Neural progenitor cell (in vitro differentiated cells): Measurements from ENCODE around the gene IQSEC3. TPM values are rescaled to one million over a fixed set of nuclear protein-coding genes. Genes with fewer than 3 reads are reported as not detected.

ENCODE experiments used
- DNase-seq: peaks from one replicate; pipeline ENCODE4 v3.0.0-alpha.2; 2016; ENCODE audit warnings: low spot score
- H2AFZ ChIP-seq: fragments of 200-600 bp; sonication (generic); replicated peaks from 2 replicates; pipeline ENCODE4 v1.6.1; 2016; ENCODE audit warnings: antibody characterized with exemption
- H3F3A ChIP-seq: fragments of 200-600 bp; sonication (generic); 2 replicates; pipeline ENCODE4 v1.6.1; 2016; ENCODE audit warnings: antibody characterized with exemption, low read depth
- H3K27ac ChIP-seq: fragments of 200-600 bp; sonication (generic); 2 replicates; pipeline ENCODE4 v1.5.1; 2016; ENCODE audit warnings: mild to moderate bottlenecking
- H3K27me3 ChIP-seq: fragments of 200-600 bp; sonication (generic); 2 replicates; pipeline ENCODE4 v1.6.1; 2016; ENCODE audit warnings: mild to moderate bottlenecking, moderate library complexity
- H3K36me3 ChIP-seq: fragments of 200-600 bp; sonication (generic); 2 replicates; pipeline ENCODE4 v1.5.1; 2016
- H3K4me1 ChIP-seq: fragments of 200-600 bp; sonication (generic); 2 replicates; pipeline ENCODE4 v1.6.1; 2016; ENCODE audit warnings: mixed run types
- H3K4me2 ChIP-seq: fragments of 200-600 bp; sonication (generic); 2 replicates; pipeline ENCODE4 v1.6.1; 2016
- H3K4me3 ChIP-seq: fragments of 200-600 bp; sonication (generic); 2 replicates; pipeline ENCODE4 v1.5.1; 2016
- H3K79me2 ChIP-seq: fragments of 200-600 bp; sonication (generic); 2 replicates; pipeline ENCODE4 v1.6.1; 2016; ENCODE audit warnings: low read depth
- H3K9ac ChIP-seq: fragments of 200-600 bp; sonication (generic); 2 replicates; pipeline ENCODE4 v1.6.1; 2016
- H3K9me3 ChIP-seq: fragments of 200-600 bp; sonication (generic); 2 replicates; pipeline ENCODE4 v1.5.1; 2016; ENCODE audit warnings: low read depth
- H4K20me1 ChIP-seq: fragments of 200-600 bp; sonication (generic); 2 replicates; pipeline ENCODE4 v1.6.1; 2016; ENCODE audit warnings: low read depth
- H3K27ac Mint-ChIP-seq: 3 replicates; pipeline ENCODE4 v1.8.0; 2021; ENCODE audit warnings: mixed read lengths
- H3K27me3 Mint-ChIP-seq: 2 replicates; pipeline ENCODE4 v1.8.0; 2022; ENCODE audit warnings: low read depth, mild to moderate bottlenecking, inconsistent platforms, moderate library complexity, mixed read lengths; ENCODE audit not compliant: insufficient read depth
- H3K36me3 Mint-ChIP-seq: 3 replicates; pipeline ENCODE4 v1.8.0; 2021; ENCODE audit warnings: mixed read lengths
- H3K4me1 Mint-ChIP-seq: 3 replicates; pipeline ENCODE4 v1.8.0; 2021; ENCODE audit warnings: mixed read lengths
- H3K4me3 Mint-ChIP-seq: 3 replicates; pipeline ENCODE4 v1.8.0; 2021; ENCODE audit warnings: mild to moderate bottlenecking, moderate library complexity, mixed read lengths
- H3K9me3 Mint-ChIP-seq: 3 replicates; pipeline ENCODE4 v1.8.0; 2020; ENCODE audit warnings: mixed read lengths
- EZH2 ChIP-seq: fragments of 200-600 bp; sonication (generic); IDR thresholded peaks from 2 replicates; pipeline ENCODE4 v1.6.1; 2017; ENCODE audit warnings: antibody characterized with exemption, mild to moderate bottlenecking, moderate library complexity
- EZH2phosphoT487 ChIP-seq: fragments of 200-600 bp; sonication (generic); IDR thresholded peaks from 2 replicates; pipeline ENCODE4 v1.6.1; 2017; ENCODE audit warnings: antibody characterized with exemption
- total RNA-seq: library from RNA; depleted of rRNA; stranded (reverse); fragments of >200 nt; gene quantifications from 2 replicates; pipeline ENCODE4 v1.2.3, GENCODE V29; 2015; ENCODE audit warnings: low replicate concordance
- TF ChIP-seq, protein P1 (sequence below): fragments of 200-600 bp; sonication (generic); IDR thresholded peaks from 2 replicates; pipeline ENCODE4 v1.5.1; 2017; ENCODE audit warnings: antibody characterized with exemption, mild to moderate bottlenecking

The IQSEC3 gene
- total RNA-seq, 1 donor from 2014 or later, result 0.09 TPM

DNA sequence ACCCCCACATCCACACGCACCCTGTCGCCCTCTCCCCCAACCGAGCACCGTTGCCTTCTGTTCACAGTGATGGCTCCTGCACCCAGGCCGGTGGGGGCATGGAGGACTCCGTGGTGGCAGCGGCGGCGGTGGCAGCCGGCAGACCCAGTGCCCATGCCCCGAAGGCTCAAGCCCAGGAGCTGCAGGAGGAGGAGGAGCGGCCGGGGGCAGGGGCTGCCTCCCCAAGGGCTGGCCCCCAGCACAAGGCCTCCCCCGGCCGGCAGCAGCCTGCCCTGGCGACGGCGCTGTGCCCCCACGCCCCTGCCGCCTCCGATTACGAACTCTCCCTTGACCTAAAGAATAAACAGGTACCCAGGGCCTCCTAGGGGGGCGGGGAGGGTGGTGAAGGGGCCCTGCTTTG is 59.0 kb downstream of the IQSEC3 start:
- peaks cover 8% of the 10 kb centered on the region for H3K27me3 Mint-ChIP-seq
- H3K4me3 Mint-ChIP-seq, result no peak overlapping the region
- no peak overlapping the region for H3K9ac ChIP-seq
- H4K20me1 ChIP-seq, result no peaks in the 10 kb centered on the region
- no peak for DNase-seq
- TF ChIP-seq EZH2phosphoT487 (no peak), EZH2 (no peak)
- TF ChIP-seq, protein P1, sequence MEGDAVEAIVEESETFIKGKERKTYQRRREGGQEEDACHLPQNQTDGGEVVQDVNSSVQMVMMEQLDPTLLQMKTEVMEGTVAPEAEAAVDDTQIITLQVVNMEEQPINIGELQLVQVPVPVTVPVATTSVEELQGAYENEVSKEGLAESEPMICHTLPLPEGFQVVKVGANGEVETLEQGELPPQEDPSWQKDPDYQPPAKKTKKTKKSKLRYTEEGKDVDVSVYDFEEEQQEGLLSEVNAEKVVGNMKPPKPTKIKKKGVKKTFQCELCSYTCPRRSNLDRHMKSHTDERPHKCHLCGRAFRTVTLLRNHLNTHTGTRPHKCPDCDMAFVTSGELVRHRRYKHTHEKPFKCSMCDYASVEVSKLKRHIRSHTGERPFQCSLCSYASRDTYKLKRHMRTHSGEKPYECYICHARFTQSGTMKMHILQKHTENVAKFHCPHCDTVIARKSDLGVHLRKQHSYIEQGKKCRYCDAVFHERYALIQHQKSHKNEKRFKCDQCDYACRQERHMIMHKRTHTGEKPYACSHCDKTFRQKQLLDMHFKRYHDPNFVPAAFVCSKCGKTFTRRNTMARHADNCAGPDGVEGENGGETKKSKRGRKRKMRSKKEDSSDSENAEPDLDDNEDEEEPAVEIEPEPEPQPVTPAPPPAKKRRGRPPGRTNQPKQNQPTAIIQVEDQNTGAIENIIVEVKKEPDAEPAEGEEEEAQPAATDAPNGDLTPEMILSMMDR, result no peak
- H3K27ac ChIP-seq, result no peak overlapping the region
- H3F3A ChIP-seq, result no peaks in the 10 kb centered on the region
- no peaks in the 10 kb centered on the region for H3K79me2 ChIP-seq
- no peaks in the 10 kb centered on the region for H3K4me1 ChIP-seq
- H3K9me3 ChIP-seq, result no peaks in the 10 kb centered on the region
- H3K4me1 Mint-ChIP-seq, result no peaks in the 10 kb centered on the region
- H3K4me2 ChIP-seq, result no peak overlapping the region
- no peak overlapping the region for H2AFZ ChIP-seq
- H3K9me3 Mint-ChIP-seq, result no peaks in the 10 kb centered on the region
- H3K36me3 Mint-ChIP-seq, result no peaks in the 10 kb centered on the region
- no peak overlapping the region for H3K4me3 ChIP-seq
- H3K27ac Mint-ChIP-seq, result no peak overlapping the region
- no peaks in the 10 kb centered on the region for H3K27me3 ChIP-seq
- no peaks in the 10 kb centered on the region for H3K36me3 ChIP-seq

DNA sequence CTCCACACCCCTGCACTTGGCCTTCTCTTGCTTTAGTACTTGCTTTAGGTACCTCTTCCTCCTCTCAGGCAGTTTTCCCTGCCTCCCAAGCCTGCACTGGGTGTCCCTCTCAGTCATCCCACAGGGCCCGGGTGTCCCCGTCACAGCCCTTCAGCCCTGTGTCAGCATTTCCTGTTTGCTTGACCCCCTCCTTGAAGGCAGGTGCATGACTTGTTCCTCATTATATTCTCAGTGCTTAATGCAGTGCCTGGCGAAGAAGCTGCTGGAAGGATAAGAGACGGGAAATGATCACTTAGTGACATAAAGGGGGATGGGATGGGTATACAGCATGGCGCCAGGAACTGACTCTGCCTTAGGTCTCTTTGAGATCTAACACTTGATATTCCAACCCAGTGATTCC is 61.5 kb downstream of the IQSEC3 start:
- Histone ChIP-seq H3K4me3 (no peak overlapping the region), H3K9me3 (no peaks in the 10 kb centered on the region), H3K36me3 (no peaks in the 10 kb centered on the region), H3K27ac (no peak overlapping the region), H3K27me3 (no peaks in the 10 kb centered on the region), H3K4me1 (no peaks in the 10 kb centered on the region), H3K4me2 (no peak overlapping the region), H3K9ac (no peak overlapping the region), H4K20me1 (no peaks in the 10 kb centered on the region), H3F3A (no peaks in the 10 kb centered on the region), H2AFZ (no peak overlapping the region), H3K79me2 (no peaks in the 10 kb centered on the region)
- Mint-ChIP-seq H3K27ac (no peak overlapping the region), H3K27me3 (peaks cover 8% of the 10 kb centered on the region), H3K36me3 (no peaks in the 10 kb centered on the region), H3K4me3 (no peak overlapping the region), H3K9me3 (no peaks in the 10 kb centered on the region), H3K4me1 (peaks cover 3% of the 10 kb centered on the region)
- TF ChIP-seq, protein P1, result no peak
- TF ChIP-seq EZH2phosphoT487, result no peak
- TF ChIP-seq EZH2, result no peak
- DNase-seq, result no peak

DNA sequence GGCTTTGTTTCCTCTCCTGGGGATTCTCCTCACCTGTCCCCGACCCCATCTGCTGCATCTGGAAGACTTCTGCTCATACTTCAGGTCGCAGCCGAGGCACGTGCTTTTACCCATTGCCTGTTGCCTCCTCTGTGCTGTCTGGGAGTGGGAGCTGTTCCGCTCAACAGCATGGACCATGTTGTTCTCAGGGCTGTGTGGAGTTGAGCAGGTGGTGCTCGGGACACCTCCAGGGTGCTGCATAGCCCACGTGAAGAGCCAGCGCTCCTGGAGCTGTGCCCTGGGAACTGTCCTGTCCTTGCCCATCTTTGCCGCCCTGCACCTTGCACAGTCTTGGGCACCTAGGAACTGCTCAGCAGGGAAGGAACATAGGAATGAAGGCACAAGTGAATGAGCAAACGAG is 62.4 kb downstream of the IQSEC3 start:
- Histone ChIP-seq H4K20me1 (no peaks in the 10 kb centered on the region), H3K27ac (no peak overlapping the region), H3K79me2 (no peaks in the 10 kb centered on the region), H3K36me3 (no peaks in the 10 kb centered on the region), H2AFZ (no peak overlapping the region), H3K4me3 (no peak overlapping the region), H3K27me3 (no peaks in the 10 kb centered on the region), H3K4me1 (peaks cover 5% of the 10 kb centered on the region), H3K9me3 (no peaks in the 10 kb centered on the region), H3K9ac (no peak overlapping the region), H3K4me2 (no peak overlapping the region), H3F3A (no peaks in the 10 kb centered on the region)
- Mint-ChIP-seq H3K4me3 (no peak overlapping the region), H3K36me3 (no peaks in the 10 kb centered on the region), H3K9me3 (no peaks in the 10 kb centered on the region), H3K4me1 (peaks cover 10% of the 10 kb centered on the region), H3K27ac (no peak overlapping the region), H3K27me3 (peaks cover 12% of the 10 kb centered on the region)
- no peak for DNase-seq
- TF ChIP-seq, protein P1, result no peak
- no peak for TF ChIP-seq EZH2
- no peak for TF ChIP-seq EZH2phosphoT487

DNA sequence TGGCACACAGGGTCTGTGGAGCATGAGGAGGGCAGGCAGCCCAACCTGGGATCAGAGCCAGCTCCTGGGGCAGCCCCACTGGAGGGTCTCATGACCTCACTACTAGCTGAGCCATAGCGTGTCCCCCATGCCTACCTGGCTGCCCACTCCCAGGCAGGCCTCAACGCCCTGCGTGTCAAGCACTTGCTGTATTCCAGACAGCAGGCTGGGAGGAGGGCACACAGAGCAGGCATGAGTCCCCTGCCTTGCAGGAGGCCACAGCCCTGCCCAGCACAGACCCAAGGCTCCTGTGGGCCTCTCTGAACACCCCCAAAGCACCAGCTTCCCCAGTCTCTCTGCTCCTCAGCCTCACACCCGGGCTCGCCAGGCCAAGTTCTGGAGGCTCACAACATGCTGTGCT is 64.0 kb downstream of the IQSEC3 start:
- H2AFZ ChIP-seq, result no peak overlapping the region
- H3K9me3 Mint-ChIP-seq, result no peaks in the 10 kb centered on the region
- H3K27me3 Mint-ChIP-seq, result peaks cover 12% of the 10 kb centered on the region
- H3K4me3 ChIP-seq, result no peak overlapping the region
- H3K27ac ChIP-seq, result no peak overlapping the region
- TF ChIP-seq EZH2 (no peak), EZH2phosphoT487 (no peak)
- TF ChIP-seq, protein P1, result no peak
- no peaks in the 10 kb centered on the region for H3K36me3 ChIP-seq
- H3F3A ChIP-seq, result no peaks in the 10 kb centered on the region
- no peak overlapping the region for H3K4me2 ChIP-seq
- H3K9ac ChIP-seq, result no peak overlapping the region
- no peaks in the 10 kb centered on the region for H4K20me1 ChIP-seq
- H3K4me1 ChIP-seq, result peaks cover 7% of the 10 kb centered on the region
- H3K36me3 Mint-ChIP-seq, result no peaks in the 10 kb centered on the region
- H3K27me3 ChIP-seq, result no peaks in the 10 kb centered on the region
- no peak overlapping the region for H3K4me3 Mint-ChIP-seq
- no peaks in the 10 kb centered on the region for H3K9me3 ChIP-seq
- H3K79me2 ChIP-seq, result no peaks in the 10 kb centered on the region
- peaks cover 11% of the 10 kb centered on the region for H3K4me1 Mint-ChIP-seq
- DNase-seq, result no peak
- H3K27ac Mint-ChIP-seq, result no peak overlapping the region
